Trophoblast cell (in vitro differentiated cells and primary cell): Measurements from ENCODE around the gene GGA1.

Experiments
- DNase-seq, 2 donors: peaks; one replicate each; pipeline ENCODE4 v3.0.0-alpha.2; 2016
- H2AFZ ChIP-seq: 2 replicates; pipeline ENCODE4 v1.6.1; 2013; ENCODE audit warnings: low read length, moderate library complexity, mild to moderate bottlenecking; ENCODE audit not compliant: insufficient read depth, poor library complexity
- H2AK5ac ChIP-seq: 2 replicates; pipeline ENCODE4 v1.6.1; 2013; ENCODE audit warnings: mild to moderate bottlenecking, low read length
- H2BK120ac ChIP-seq: 2 replicates; pipeline ENCODE4 v1.6.1; 2013; ENCODE audit warnings: low read length, mild to moderate bottlenecking, moderate library complexity; ENCODE audit not compliant: insufficient read depth, poor library complexity
- H2BK12ac ChIP-seq: 2 replicates; pipeline ENCODE4 v1.6.1; 2013; ENCODE audit warnings: mild to moderate bottlenecking, low read length, moderate library complexity
- H2BK5ac ChIP-seq: 2 replicates; pipeline ENCODE4 v1.6.1; 2013; ENCODE audit warnings: low read length, low read depth, moderate library complexity, mild to moderate bottlenecking; ENCODE audit not compliant: poor library complexity
- H3K14ac ChIP-seq: 2 replicates; pipeline ENCODE4 v1.6.1; 2013; ENCODE audit warnings: mild to moderate bottlenecking, low read length
- H3K18ac ChIP-seq: 2 replicates; pipeline ENCODE4 v1.6.1; 2013; ENCODE audit warnings: mild to moderate bottlenecking, low read length
- H3K23ac ChIP-seq: 2 replicates; pipeline ENCODE4 v1.6.1; 2013; ENCODE audit warnings: low read length
- H3K27ac ChIP-seq: 2 replicates; pipeline ENCODE4 v1.5.1; 2013; ENCODE audit warnings: low read depth, mild to moderate bottlenecking, inconsistent platforms, low read length, moderate library complexity
- H3K27me3 ChIP-seq: 2 replicates; pipeline ENCODE4 v1.6.1; 2013; ENCODE audit warnings: inconsistent platforms, mild to moderate bottlenecking, low read length, moderate library complexity; ENCODE audit not compliant: insufficient read depth
- H3K36me3 ChIP-seq, 2 experiments: 1 replicate in 1 of 2; 2 replicates in 1 of 2; pipeline ENCODE4 v1.6.1; 2013; ENCODE audit warnings: low read length in 2 of 2, mild to moderate bottlenecking in 2 of 2, moderate library complexity in 1 of 2; ENCODE audit not compliant: insufficient read depth in 2 of 2, control insufficient read depth in 1 of 2
- H3K4ac ChIP-seq: 2 replicates; pipeline ENCODE4 v1.6.1; 2013; ENCODE audit warnings: low read depth, mild to moderate bottlenecking, low read length, moderate library complexity
- H3K4me1 ChIP-seq, 2 experiments: 1 replicate in 1 of 2; 2 replicates in 1 of 2; pipeline ENCODE4 v1.6.1; 2013; ENCODE audit warnings: low read length in 2 of 2, mild to moderate bottlenecking in 2 of 2, moderate library complexity in 1 of 2; ENCODE audit not compliant: insufficient read depth in 2 of 2, control insufficient read depth in 1 of 2
- H3K4me2 ChIP-seq: 2 replicates; pipeline ENCODE4 v1.6.1; 2013; ENCODE audit warnings: inconsistent platforms, mild to moderate bottlenecking, low read length, moderate library complexity
- H3K4me3 ChIP-seq: 2 replicates; pipeline ENCODE4 v1.5.1; 2013; ENCODE audit warnings: mild to moderate bottlenecking, low read depth, low read length, inconsistent platforms
- H3K79me1 ChIP-seq: one replicate; pipeline ENCODE4 v1.6.1; 2013; ENCODE audit warnings: low read length
- H3K79me2 ChIP-seq: 2 replicates; pipeline ENCODE4 v1.6.1; 2013; ENCODE audit warnings: low read length, mild to moderate bottlenecking; ENCODE audit not compliant: control insufficient read depth, insufficient read depth, poor library complexity
- H3K9ac ChIP-seq: 2 replicates; pipeline ENCODE4 v1.6.1; 2013; ENCODE audit warnings: mild to moderate bottlenecking, low read length
- H3K9me3 ChIP-seq: 2 replicates; pipeline ENCODE4 v1.6.1; 2013; ENCODE audit warnings: low read depth, mild to moderate bottlenecking, control low read depth, inconsistent platforms, low read length; ENCODE audit not compliant: insufficient read depth
- H4K12ac ChIP-seq: 2 replicates; pipeline ENCODE4 v1.6.1; 2013; ENCODE audit warnings: low read depth, mild to moderate bottlenecking, low read length, moderate library complexity
- H4K8ac ChIP-seq: 2 replicates; pipeline ENCODE4 v1.6.1; 2013; ENCODE audit warnings: low read depth, mild to moderate bottlenecking, low read length, moderate library complexity
- H4K91ac ChIP-seq: one replicate; pipeline ENCODE4 v1.6.1; 2013; ENCODE audit warnings: low read depth, mild to moderate bottlenecking, low read length, moderate library complexity
- WGBS: extraction: QIAGEN DNeasy Blood & Tissue Kit; methylation state at CpG from one replicate; pipeline ENCODE4 v1.1.7; 2013; ENCODE audit warnings: missing lambda C conversion rate; ENCODE audit not compliant: insufficient read length, insufficient coverage; ENCODE audit errors: extremely low coverage; 5-methylcytosine and 5-hydroxymethylcytosine counted together

Gene GGA1

GRCh38 chr22:37560608-37561211 is 47.9 kb upstream of the GGA1 start:
- peaks cover 4% of the 10 kb centered on the region for H3K9me3 ChIP-seq
- peak overlapping the region; percentile 96 for H2BK120ac ChIP-seq
- H3K4me3 ChIP-seq: peak overlapping the region; percentile 89
- H4K91ac ChIP-seq: peak overlapping the region; percentile 99
- H3K18ac ChIP-seq: peak overlapping the region; percentile 91
- peak overlapping the region; percentile 67 for H3K4me2 ChIP-seq
- peak overlapping the region; percentile 93 for H4K8ac ChIP-seq
- H3K23ac ChIP-seq: no peak overlapping the region
- no CpG with 5 or more reads among the region's 72 CpGs for WGBS
- peak overlapping the region; percentile 55 for H4K12ac ChIP-seq
- peak overlapping the region; percentile 99 for H3K4ac ChIP-seq
- H2AK5ac ChIP-seq: peak overlapping the region; percentile 88
- peaks cover 41 to 47% of the 10 kb centered on the region in 2 experiments for H3K4me1 ChIP-seq
- H2AFZ ChIP-seq: peak overlapping the region; percentile 69
- peaks cover 41% of the 10 kb centered on the region for H3K79me1 ChIP-seq
- H2BK12ac ChIP-seq: peak overlapping the region; percentile 83
- no peaks in the 10 kb centered on the region for H3K27me3 ChIP-seq
- peak overlapping the region; percentile 99 for H3K14ac ChIP-seq
- peak overlapping the region; percentile 96 for H3K9ac ChIP-seq
- H2BK5ac ChIP-seq: peak overlapping the region; percentile 97
- peak overlapping the region; percentile 99 for H3K27ac ChIP-seq
- peaks cover 23 to 24% of the 10 kb centered on the region in 2 experiments for H3K36me3 ChIP-seq
- no peak for DNase-seq
- H3K79me2 ChIP-seq: peaks cover 36% of the 10 kb centered on the region

- H3K14ac ChIP-seq: peak overlapping the region; percentile 99
- H2BK120ac ChIP-seq: peak overlapping the region; percentile 96
- peaks cover 2% of the 10 kb centered on the region for H3K9me3 ChIP-seq
- peak overlapping the region; percentile 83 for H2BK12ac ChIP-seq
- no peaks in the 10 kb centered on the region for H3K27me3 ChIP-seq
- H3K9ac ChIP-seq: peak overlapping the region; percentile 96
- DNase-seq: peak; percentile 80 to 94
- peak overlapping the region; percentile 99 for H3K27ac ChIP-seq
- H3K36me3 ChIP-seq: peaks cover 30 to 32% of the 10 kb centered on the region in 2 experiments
- peak overlapping the region; percentile 67 for H3K4me2 ChIP-seq
- H3K79me1 ChIP-seq: peaks cover 41% of the 10 kb centered on the region
- peak overlapping the region; percentile 99 for H4K91ac ChIP-seq
- peak overlapping the region; percentile 55 for H4K12ac ChIP-seq
- peaks cover 41% of the 10 kb centered on the region for H3K79me2 ChIP-seq
- WGBS: no CpG with 5 or more reads among the region's 56 CpGs
- H3K4me3 ChIP-seq: peak overlapping the region; percentile 89
- peak overlapping the region; percentile 91 for H3K18ac ChIP-seq
- H4K8ac ChIP-seq: peak overlapping the region; percentile 93
- H3K4me1 ChIP-seq: peaks cover 43 to 44% of the 10 kb centered on the region in 2 experiments
- H2AK5ac ChIP-seq: peak overlapping the region; percentile 97
- peak overlapping the region; percentile 99 for H3K4ac ChIP-seq
- H2BK5ac ChIP-seq: peak overlapping the region; percentile 97
- H2AFZ ChIP-seq: peak overlapping the region; percentile 69
- no peak overlapping the region for H3K23ac ChIP-seq
These were observed 47.2 kb upstream of the GGA1 start for GRCh38 chr22:37561212-37562048.

GRCh38 chr22:37562049-37562875 is 46.4 kb upstream of the GGA1 start:
- peak overlapping the region; percentile 99 for H3K4ac ChIP-seq

More at GRCh38 chr22:37562049-37562875, 46.4 kb upstream of the GGA1 start:
- peak overlapping the region; percentile 67 for H3K4me2 ChIP-seq
- peak overlapping the region; percentile 89 for H3K4me3 ChIP-seq
- H4K8ac ChIP-seq: peak overlapping the region; percentile 12
- no peak overlapping the region for H2BK12ac ChIP-seq
- no peak overlapping the region for H3K23ac ChIP-seq
- no peaks in the 10 kb centered on the region for H3K27me3 ChIP-seq
- no peak overlapping the region for H4K12ac ChIP-seq
- H2BK120ac ChIP-seq: peak overlapping the region; percentile 16
- peak overlapping the region; percentile 29 for H3K27ac ChIP-seq
- peak overlapping the region; percentile 69 for H4K91ac ChIP-seq
- H2BK5ac ChIP-seq: no peak overlapping the region
- H3K9me3 ChIP-seq: peaks cover 3% of the 10 kb centered on the region
- no peak overlapping the region for H2AFZ ChIP-seq
- peak overlapping the region; percentile 43 for H3K14ac ChIP-seq
- peaks cover 39% of the 10 kb centered on the region for H3K79me1 ChIP-seq
- peaks cover 39 to 40% of the 10 kb centered on the region in 2 experiments for H3K36me3 ChIP-seq
- H3K9ac ChIP-seq: peak overlapping the region; percentile 2
- peaks cover 41 to 43% of the 10 kb centered on the region in 2 experiments for H3K4me1 ChIP-seq
- H3K18ac ChIP-seq: peak overlapping the region; percentile 30
- WGBS: no CpG with 5 or more reads among the region's 14 CpGs
- no peak overlapping the region for H2AK5ac ChIP-seq
- H3K79me2 ChIP-seq: peaks cover 41% of the 10 kb centered on the region
- no peak for DNase-seq
